Stimulated activated CD8-positive, alpha-beta memory T cell treated with anti-CD3 and anti-CD28 coated beads, Interleukin-7, amount 100 ng/mL, for 24 hours (primary cell): Measurements from ENCODE around the gene PIP5K1B.
"Not testable (repeated sequence)": the region's sequence is repeated elsewhere in the genome, so short reads cannot be mapped to it uniquely, and the experiment has no call there.

Experiments used
- DNase-seq: peaks from one replicate; pipeline ENCODE4 v3.0.0-alpha.2; 2020; ENCODE audit warnings: low read depth

PIP5K1B gene

GRCh38 chr9:68955330-68955729, 250.3 kb downstream of the PIP5K1B start:
- no peak for DNase-seq

GRCh38 chr9:68957479-68957878, 252.4 kb downstream of the PIP5K1B start:
- no peak for DNase-seq

- DNase-seq, result no peak
These were observed 256.5 kb downstream of the PIP5K1B start for GRCh38 chr9:68961587-68961986.

GRCh38 chr9:68963416-68963815, 258.4 kb downstream of the PIP5K1B start:
- DNase-seq, result no peak

GRCh38 chr9:68964102-68964541, 259.1 kb downstream of the PIP5K1B start:
- no peak for DNase-seq

GRCh38 chr9:68964765-68965164, 259.7 kb downstream of the PIP5K1B start:
- no peak for DNase-seq

- no peak for DNase-seq
These were observed 261.5 kb downstream of the PIP5K1B start for GRCh38 chr9:68966496-68966944.

- no peak for DNase-seq
These were observed 262.8 kb downstream of the PIP5K1B start for GRCh38 chr9:68967800-68968199.

- DNase-seq, result no peak
These were observed 264.5 kb downstream of the PIP5K1B start for GRCh38 chr9:68969538-68969937.

- DNase-seq, result no peak
These were observed 265.1 kb downstream of the PIP5K1B start for GRCh38 chr9:68970151-68970550.

GRCh38 chr9:68973619-68974018, 268.6 kb downstream of the PIP5K1B start:
- no peak for DNase-seq

- DNase-seq, result no peak
These were observed 269.4 kb downstream of the PIP5K1B start for GRCh38 chr9:68974431-68974830.

- DNase-seq, result no peak
These were observed 269.9 kb downstream of the PIP5K1B start for GRCh38 chr9:68974901-68975300.

GRCh38 chr9:68975365-68976043, 270.5 kb downstream of the PIP5K1B start:
- no peak for DNase-seq

- no peak for DNase-seq
These were observed 273.0 kb downstream of the PIP5K1B start for GRCh38 chr9:68978066-68978465.

- DNase-seq, result no peak
These were observed 273.5 kb downstream of the PIP5K1B start for GRCh38 chr9:68978501-68978900.

- DNase-seq, result no peak
These were observed 274.7 kb downstream of the PIP5K1B start for GRCh38 chr9:68979538-68980314.

- no peak for DNase-seq
These were observed 275.4 kb downstream of the PIP5K1B start for GRCh38 chr9:68980341-68980914.

GRCh38 chr9:68981789-68982188, 276.7 kb downstream of the PIP5K1B start:
- DNase-seq, result no peak

GRCh38 chr9:68983008-68983411, 278.0 kb downstream of the PIP5K1B start:
- DNase-seq, result no peak

- no peak for DNase-seq
These were observed 278.7 kb downstream of the PIP5K1B start for GRCh38 chr9:68983522-68984424.

GRCh38 chr9:68986949-68987348, 281.9 kb downstream of the PIP5K1B start:
- not testable (repeated sequence) for DNase-seq
